ENCODE data around the gene ACSM6. TPM values are rescaled to one million over a fixed set of nuclear protein-coding genes. Genes with fewer than 3 reads are reported as not detected.

Gene ACSM6, protein sequence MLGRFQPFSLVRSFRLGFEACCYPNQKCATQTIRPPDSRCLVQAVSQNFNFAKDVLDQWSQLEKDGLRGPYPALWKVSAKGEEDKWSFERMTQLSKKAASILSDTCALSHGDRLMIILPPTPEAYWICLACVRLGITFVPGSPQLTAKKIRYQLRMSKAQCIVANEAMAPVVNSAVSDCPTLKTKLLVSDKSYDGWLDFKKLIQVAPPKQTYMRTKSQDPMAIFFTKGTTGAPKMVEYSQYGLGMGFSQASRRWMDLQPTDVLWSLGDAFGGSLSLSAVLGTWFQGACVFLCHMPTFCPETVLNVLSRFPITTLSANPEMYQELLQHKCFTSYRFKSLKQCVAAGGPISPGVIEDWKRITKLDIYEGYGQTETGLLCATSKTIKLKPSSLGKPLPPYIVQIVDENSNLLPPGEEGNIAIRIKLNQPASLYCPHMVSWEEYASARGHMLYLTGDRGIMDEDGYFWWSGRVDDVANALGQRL
- not detected for total RNA-seq

DNA sequence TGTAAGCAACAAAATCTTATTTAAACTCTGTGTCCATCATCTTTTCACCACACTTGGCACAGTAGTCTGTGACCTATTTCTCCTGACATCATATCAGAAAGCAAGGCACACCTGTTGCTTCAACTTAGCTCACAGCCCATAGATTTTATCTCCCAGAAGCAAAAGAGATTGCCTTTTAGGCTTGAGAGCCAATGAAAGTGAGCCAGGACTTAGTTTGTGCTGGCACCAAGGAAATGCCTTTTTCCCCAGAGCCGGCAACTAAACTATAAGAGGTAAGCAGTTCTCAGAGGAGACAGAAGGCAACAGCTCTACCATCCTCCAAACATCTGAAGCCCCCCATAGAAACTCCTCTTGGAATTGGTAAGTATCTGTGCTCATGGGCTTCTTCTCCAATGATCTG, at the start of gene ACSM6:
TSS of gene ACSM6 (plus strand) at position 295 of the 400 bp plus-strand sequence. CDS start 248 bp downstream, outside the sequence.
- no peaks in the 10 kb centered on the region for H3K9me3 ChIP-seq
- WGBS, 2 donors, result 77 to 85% methylated on average over 1 of the region's 1 CpG
- H3K4me3 ChIP-seq, result no peak within 1 kb of the TSS
- DNase-seq, result no peak
- no peaks in the 10 kb centered on the region for H3K4me1 ChIP-seq
- TF ChIP-seq POLR2A (IDR thresholded peaks at IDR 0.05) (no peak), EP300 (IDR thresholded peaks at IDR 0.05) (no peak), POLR2AphosphoS5 (IDR thresholded peaks at IDR 0.05) (no peak)
- TF ChIP-seq, protein P1, sequence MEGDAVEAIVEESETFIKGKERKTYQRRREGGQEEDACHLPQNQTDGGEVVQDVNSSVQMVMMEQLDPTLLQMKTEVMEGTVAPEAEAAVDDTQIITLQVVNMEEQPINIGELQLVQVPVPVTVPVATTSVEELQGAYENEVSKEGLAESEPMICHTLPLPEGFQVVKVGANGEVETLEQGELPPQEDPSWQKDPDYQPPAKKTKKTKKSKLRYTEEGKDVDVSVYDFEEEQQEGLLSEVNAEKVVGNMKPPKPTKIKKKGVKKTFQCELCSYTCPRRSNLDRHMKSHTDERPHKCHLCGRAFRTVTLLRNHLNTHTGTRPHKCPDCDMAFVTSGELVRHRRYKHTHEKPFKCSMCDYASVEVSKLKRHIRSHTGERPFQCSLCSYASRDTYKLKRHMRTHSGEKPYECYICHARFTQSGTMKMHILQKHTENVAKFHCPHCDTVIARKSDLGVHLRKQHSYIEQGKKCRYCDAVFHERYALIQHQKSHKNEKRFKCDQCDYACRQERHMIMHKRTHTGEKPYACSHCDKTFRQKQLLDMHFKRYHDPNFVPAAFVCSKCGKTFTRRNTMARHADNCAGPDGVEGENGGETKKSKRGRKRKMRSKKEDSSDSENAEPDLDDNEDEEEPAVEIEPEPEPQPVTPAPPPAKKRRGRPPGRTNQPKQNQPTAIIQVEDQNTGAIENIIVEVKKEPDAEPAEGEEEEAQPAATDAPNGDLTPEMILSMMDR (IDR thresholded peaks at IDR 0.05), result no peak
- ATAC-seq (ENCODE audit: low FRiP score in 2 of 2), result no peak
- no peaks in the 10 kb centered on the region for H3K36me3 ChIP-seq
- no peak within 1 kb of the TSS for H3K27ac ChIP-seq
- H3K27me3 ChIP-seq, result no peaks in the 10 kb centered on the region

DNA sequence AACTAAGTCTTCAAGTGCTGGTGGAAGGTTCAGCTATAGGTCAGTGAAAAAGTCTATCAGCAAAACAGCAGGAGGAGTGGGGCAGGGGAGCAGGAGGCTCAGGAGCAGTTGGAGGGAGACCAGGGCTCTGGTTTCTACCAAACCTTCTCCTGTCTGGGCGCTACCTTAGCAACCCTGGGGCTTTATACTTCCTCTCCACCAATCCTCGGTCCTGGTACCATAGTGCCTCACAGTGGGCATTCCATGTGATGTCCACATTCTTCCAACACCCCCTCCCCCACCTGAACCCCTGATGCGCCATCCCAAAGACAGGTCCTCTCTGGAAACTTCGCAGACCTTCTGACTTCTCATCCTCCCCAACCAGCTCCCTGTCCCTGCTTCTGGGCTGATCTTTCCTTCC, 25.3 kb upstream of the ACSM6 start:
- Histone ChIP-seq H3K36me3 (no peaks in the 10 kb centered on the region), H3K4me3 (no peak overlapping the region), H3K4me1 (no peaks in the 10 kb centered on the region), H3K27me3 (no peaks in the 10 kb centered on the region), H3K9me3 (peaks cover 0 to 5% (median 0%) of the 10 kb centered on the region in 4 donors), H3K27ac (no peak overlapping the region)
- no peak for ATAC-seq (ENCODE audit: low FRiP score in 2 of 2)
- DNase-seq, result no peak
- WGBS, 2 donors, result 89 to 93% methylated on average over 4 of the region's 4 CpGs
- TF ChIP-seq POLR2AphosphoS5 (IDR thresholded peaks at IDR 0.05), result no peak
- TF ChIP-seq, protein P1 (IDR thresholded peaks at IDR 0.05), result no peak
- no peak for TF ChIP-seq POLR2A (IDR thresholded peaks at IDR 0.05)
- no peak for TF ChIP-seq EP300 (IDR thresholded peaks at IDR 0.05)

DNA sequence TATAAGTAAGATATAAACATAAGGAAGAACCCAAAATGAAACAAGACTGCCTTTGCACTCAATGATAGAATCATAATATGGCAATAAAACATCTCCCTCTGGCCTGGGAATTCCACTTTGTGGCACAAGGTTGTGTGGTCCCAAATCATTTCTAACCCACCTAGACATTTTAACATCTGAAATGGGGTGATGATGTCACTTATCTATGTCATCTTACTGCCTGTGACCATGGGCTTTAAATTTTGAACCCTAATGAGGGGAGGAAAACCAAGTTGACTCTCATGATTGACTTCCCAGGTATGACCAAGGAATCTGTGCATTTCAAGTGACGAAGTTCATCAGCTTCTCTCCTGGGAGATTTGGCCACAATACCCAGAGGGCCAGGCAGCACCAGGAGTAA, 24.5 kb upstream of the ACSM6 start:
- Histone ChIP-seq H3K4me1 (no peaks in the 10 kb centered on the region), H3K27me3 (no peaks in the 10 kb centered on the region), H3K36me3 (no peaks in the 10 kb centered on the region), H3K4me3 (no peak overlapping the region), H3K27ac (no peak overlapping the region), H3K9me3 (peaks cover 0 to 5% (median 0%) of the 10 kb centered on the region in 4 donors)
- 86% methylated on average over 1 of the region's 1 CpG for WGBS, 2 donors
- ATAC-seq (ENCODE audit: low FRiP score in 2 of 2) (no peak), DNase-seq (no peak)
- no peak for TF ChIP-seq EP300 (IDR thresholded peaks at IDR 0.05)
- no peak for TF ChIP-seq POLR2AphosphoS5 (IDR thresholded peaks at IDR 0.05)
- TF ChIP-seq, protein P1 (IDR thresholded peaks at IDR 0.05), result no peak
- TF ChIP-seq POLR2A (IDR thresholded peaks at IDR 0.05), result no peak

DNA sequence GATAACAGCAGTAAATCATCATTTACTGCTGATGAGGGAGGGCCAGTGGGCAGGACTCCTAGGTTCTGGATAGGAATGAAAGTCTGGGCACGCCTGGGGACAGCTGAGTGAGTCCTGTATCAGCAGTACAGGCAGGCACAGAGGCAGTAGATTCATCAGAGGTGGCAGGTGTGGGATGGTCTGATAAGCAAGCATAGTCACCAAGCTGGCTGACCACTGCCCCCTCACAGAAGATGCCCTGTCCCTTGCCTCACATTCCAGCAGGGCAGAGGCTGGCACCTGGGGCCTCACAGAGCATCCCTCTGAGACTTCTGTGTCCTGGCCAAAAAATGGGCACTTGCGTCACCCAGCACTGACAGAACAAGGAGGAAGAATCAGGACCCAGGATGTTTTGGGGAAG, 23.2 kb upstream of the ACSM6 start:
- ATAC-seq (ENCODE audit: low FRiP score in 2 of 2), result peak in 1 of 2 donors; percentile 15
- Histone ChIP-seq H3K9me3 (peaks cover 0 to 5% (median 0%) of the 10 kb centered on the region in 4 donors), H3K4me3 (no peak overlapping the region), H3K27me3 (no peaks in the 10 kb centered on the region), H3K27ac (no peak overlapping the region), H3K4me1 (no peaks in the 10 kb centered on the region), H3K36me3 (no peaks in the 10 kb centered on the region)
- DNase-seq, result no peak
- WGBS, 2 donors, result 85 to 91% methylated on average over 2 of the region's 2 CpGs
- TF ChIP-seq POLR2AphosphoS5 (IDR thresholded peaks at IDR 0.05) (no peak), EP300 (IDR thresholded peaks at IDR 0.05) (no peak), POLR2A (IDR thresholded peaks at IDR 0.05) (no peak)
- TF ChIP-seq, protein P1 (IDR thresholded peaks at IDR 0.05), result no peak

All from upper lobe of left lung (tissue), 6 donors.